HEK293T (cell line): ENCODE data around the gene TRAPPC11.

Source experiments
- ARNT ChIP-seq: fragments of 450-650 bp; IDR thresholded peaks from 2 replicates; pipeline ENCODE4 v1.6.1; 2017; ENCODE audit warnings: mild to moderate bottlenecking
- ELF4 ChIP-seq: fragments of 450-650 bp; IDR thresholded peaks from 2 replicates; pipeline ENCODE4 v1.6.1; 2017; ENCODE audit warnings: antibody characterized with exemption
- FOXK2 ChIP-seq: fragments of 450-650 bp; IDR thresholded peaks from 2 replicates; pipeline ENCODE4 v1.6.1; 2016; ENCODE audit warnings: mild to moderate bottlenecking
- FOXM1 ChIP-seq: fragments of 450-650 bp; IDR thresholded peaks from 2 replicates; pipeline ENCODE4 v1.6.1; 2017; ENCODE audit warnings: mild to moderate bottlenecking, borderline replicate concordance
- HDGF ChIP-seq: fragments of 450-650 bp; IDR thresholded peaks from 2 replicates; pipeline ENCODE4 v1.6.1; 2017; ENCODE audit warnings: antibody characterized with exemption, borderline replicate concordance
- LEF1 ChIP-seq: fragments of 450-650 bp; IDR thresholded peaks from 2 replicates; pipeline ENCODE4 v1.6.1; 2017; ENCODE audit warnings: mild to moderate bottlenecking, borderline replicate concordance
- NFRKB ChIP-seq: fragments of 450-650 bp; IDR thresholded peaks from 2 replicates; pipeline ENCODE4 v1.6.1; 2016; ENCODE audit warnings: mild to moderate bottlenecking, moderate library complexity
- SP1 ChIP-seq: fragments of 450-650 bp; IDR thresholded peaks from 2 replicates; pipeline ENCODE4 v1.6.1; 2017
- SUZ12 ChIP-seq: fragments of 450-650 bp; IDR thresholded peaks from 2 replicates; pipeline ENCODE4 v1.6.1; 2016; ENCODE audit warnings: mild to moderate bottlenecking
- TARDBP ChIP-seq: fragments of 450-650 bp; IDR thresholded peaks from 2 replicates; pipeline ENCODE4 v1.6.1; 2016

- TF ChIP-seq ARNT (no peak), SP1 (no peak), SUZ12 (no peak), FOXK2 (no peak), HDGF (no peak), ELF4 (no peak), NFRKB (no peak), TARDBP (no peak), LEF1 (no peak), FOXM1 (no peak)
These were observed 23.4 kb upstream of the TRAPPC11 start for GRCh38 chr4:183635741-183636140.
